Adrenal gland (tissue), 12 donors: ENCODE data around the gene STAT5B. TPM values are rescaled to one million over a fixed set of nuclear protein-coding genes. Genes with fewer than 3 reads are reported as not detected.
"Not testable (repeated sequence)": the region's sequence is repeated elsewhere in the genome, so short reads cannot be mapped to it uniquely, and the experiment has no call there.

Experiments used
- DNase-seq, 7 donors: peaks; one replicate each; pipeline ENCODE4 v3.0.0-alpha.2; 2019 to 2020
- H3K27ac ChIP-seq, 5 donors: fragments of 200-600 bp; sonication (generic) in 4 of 5; 1 replicate in 3 of 5; 2 replicates in 2 of 5; pipeline versions ENCODE4 v1.5.1 to v1.8.0; 2016 to 2020; ENCODE audit warnings: mild to moderate bottlenecking in 1 of 5
- H3K27me3 ChIP-seq: fragments of 200-600 bp; 2 replicates; pipeline ENCODE4 v1.8.0; 2021
- H3K36me3 ChIP-seq, 2 donors: fragments of 200-600 bp; replicated peaks in 1 of 2; 1 replicate in 1 of 2; 2 replicates in 1 of 2; pipeline versions ENCODE4 v1.5.1 to v1.8.0; 2018 to 2022
- H3K4me1 ChIP-seq, 2 donors: fragments of 200-600 bp; replicated peaks in 1 of 2; 1 replicate in 1 of 2; 2 replicates in 1 of 2; pipeline versions ENCODE4 v1.5.1 to v1.8.0; 2018 to 2021
- H3K4me3 ChIP-seq, 4 donors: fragments of 200-600 bp; sonication (generic) in 3 of 4; one replicate each; pipeline ENCODE4 v1.5.1; 2016 to 2018
- H3K9me3 ChIP-seq, 3 donors: fragments of 200-600 bp; sonication (generic) in 1 of 3; replicated peaks in 1 of 3; 1 replicate in 2 of 3; 2 replicates in 1 of 3; pipeline versions ENCODE4 v1.5.1 to v1.8.0; 2016 to 2021
- CTCF ChIP-seq, 6 experiments: fragments of 450-650 bp in 4 of 6; fragments of 200-600 bp in 2 of 6; sonication (generic) in 1 of 6; IDR thresholded peaks; 1 replicate in 5 of 6; 2 replicates in 1 of 6; pipeline versions ENCODE4 v1.5.1 to v1.8.0; 2016 to 2021; ENCODE audit warnings: antibody characterized with exemption in 6 of 6, mild to moderate bottlenecking in 2 of 6, moderate library complexity in 1 of 6
- POLR2A ChIP-seq, 2 donors: fragments of 450-650 bp; IDR thresholded peaks; one replicate each; pipeline ENCODE4 v1.6.1; 2017; ENCODE audit warnings: antibody characterized with exemption in 2 of 2, mild to moderate bottlenecking in 2 of 2, moderate library complexity in 1 of 2
- WGBS, 4 donors: extraction: QIAGEN DNeasy Blood & Tissue Kit in 2 of 4; methylation state at CpG; one replicate each; pipeline versions ENCODE4 v1.1.5 to v1.1.7; 2013 to 2017; 5-methylcytosine and 5-hydroxymethylcytosine counted together
- intact Hi-C, 2 donors: fragments of 100-400 bp; cut with DNase I; formaldehyde crosslinking; loops; one replicate each; pipeline versions ENCODE4 v1.14.1 to v1.15.0; 2022 to 2023
- polyA plus RNA-seq, 3 donors: library from polyadenylated mRNA; stranded (reverse); fragments of 200-250 nt in 2 of 3; fragments of 350-450 nt in 1 of 3; fragmentation: Illumina TruSeq in 1 of 3; extraction: RNeasy Lipid Tissue Mini Kit (QIAGEN cat#74804) in 1 of 3; gene quantifications; one replicate each; pipeline ENCODE4 v1.2.3, GENCODE V29; 2013 to 2014
- total RNA-seq, 9 donors: library from RNA; depleted of rRNA in 4 of 9; stranded (reverse); fragments of >200 nt in 4 of 9; fragments of 120-200 nt in 1 of 9; fragmentation: NEBNext Ultra II Directional in 1 of 9; extraction: Animal tissue kit (Norgen Biotek cat#: 25700) in 1 of 9; gene quantifications; one replicate each; pipeline versions ENCODE4 v1.1.0 to v1.2.4, GENCODE V29; 2013 to 2023
- donor health status: healthy with polysubstance abuse.
- donor health status: Bipolar disorder and iron deficiency.
- donor health status: DM: yes; HTN: yes; CAD: no.
- donor health status: DM: no; HTN: no; CAD: no.
- donor health status: DM: no; HTN: no; CAD: no.
- donor health status: DM: yes; HTN: yes; CAD: no.

STAT5B gene
- total and polyA plus RNA-seq, 12 donors = 30.3 to 128 (median 101) TPM

DNA sequence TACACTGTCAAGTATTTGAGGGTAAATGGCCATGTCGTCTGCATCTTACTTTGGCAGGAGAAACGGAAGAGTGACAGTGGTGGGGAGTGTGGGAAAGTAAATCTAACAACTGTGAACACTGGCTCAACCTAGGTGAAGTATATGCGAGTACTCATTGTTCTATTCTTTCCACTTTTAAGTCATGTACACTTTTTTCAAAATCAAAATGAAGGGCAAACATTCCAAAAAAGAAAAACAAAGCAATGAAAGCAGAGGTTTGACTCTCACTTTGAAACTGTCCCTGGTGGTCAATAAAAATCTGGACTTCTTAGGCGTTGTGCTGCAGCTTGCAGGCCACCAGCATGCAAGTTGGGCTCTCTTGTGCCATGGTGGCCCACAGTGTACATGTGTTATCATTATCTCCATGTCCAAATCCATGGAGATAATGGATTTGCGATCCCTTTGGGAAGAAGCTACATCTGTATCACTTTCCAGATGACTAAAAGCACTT lies 32.7 kb downstream of the STAT5B start:
- DNase-seq = no peak
- H3K9me3 ChIP-seq = no peaks in the 10 kb centered on the region
- WGBS, 4 donors = 69 to 83% (median 74%) methylated on average over 5 of the region's 5 CpGs
- no peaks in the 10 kb centered on the region for H3K27me3 ChIP-seq
- peak overlapping the region in 3 of 5 donors; percentile 28 to 53 (median 35) for H3K27ac ChIP-seq
- intact Hi-C loops = no loop called here
- H3K4me3 ChIP-seq = no peak overlapping the region
- H3K4me1 ChIP-seq = peaks cover 23 to 66% of the 10 kb centered on the region in 2 donors
- H3K36me3 ChIP-seq = no peaks in the 10 kb centered on the region
- TF ChIP-seq POLR2A (IDR thresholded peaks at IDR 0.05) = no peak
- TF ChIP-seq CTCF (IDR thresholded peaks at IDR 0.05) = no peak

GRCh38 chr17:42241871-42242270 lies 34.3 kb downstream of the STAT5B start:
- no peak for TF ChIP-seq POLR2A (IDR thresholded peaks at IDR 0.05)
- no peak for TF ChIP-seq CTCF (IDR thresholded peaks at IDR 0.05)
- intact Hi-C loops = no loop called here

GRCh38 chr17:42240863-42241262 lies 35.3 kb downstream of the STAT5B start:
- H3K9me3 ChIP-seq, H3K36me3 ChIP-seq, H3K4me3 ChIP-seq, intact Hi-C loops, H3K27me3 ChIP-seq: not testable (repeated sequence)
- peak in 3 of 7 donors; percentile 40 to 52 (median 50) for DNase-seq
- peaks cover 5 to 39% of the 10 kb centered on the region in 2 donors for H3K4me1 ChIP-seq
- WGBS, 4 donors = 70 to 71% (median 70%) methylated on average over 4 of the region's 4 CpGs
- peak overlapping the region in 2 of 5 donors; percentile 20 to 52 for H3K27ac ChIP-seq

More at GRCh38 chr17:42241871-42242270, 34.3 kb downstream of the STAT5B start:
- Histone ChIP-seq H3K4me3 (no peak overlapping the region), H3K27ac (peak overlapping the region in 2 of 5 donors; percentile 11 to 20), H3K36me3 (no peaks in the 10 kb centered on the region), H3K27me3 (no peaks in the 10 kb centered on the region), H3K9me3 (no peaks in the 10 kb centered on the region), H3K4me1 (peaks cover 8 to 49% of the 10 kb centered on the region in 2 donors)
- no peak for DNase-seq
- WGBS, 4 donors = 84 to 93% (median 89%) methylated on average over 1 of the region's 1 CpG

- Histone ChIP-seq H3K4me3 (no peak overlapping the region), H3K9me3 (no peaks in the 10 kb centered on the region), H3K27me3 (no peaks in the 10 kb centered on the region), H3K4me1 (peaks cover 5 to 38% of the 10 kb centered on the region in 2 donors), H3K27ac (peak overlapping the region in 3 of 5 donors; percentile 20 to 52 (median 38)), H3K36me3 (no peaks in the 10 kb centered on the region)
- intact Hi-C loops = no loop called here
- DNase-seq = no peak
- TF ChIP-seq CTCF (IDR thresholded peaks at IDR 0.05) = no peak
- TF ChIP-seq POLR2A (IDR thresholded peaks at IDR 0.05) = no peak
- WGBS, 4 donors = 62 to 75% (median 67%) methylated on average over 5 of the region's 5 CpGs
These were observed 36.0 kb downstream of the STAT5B start for GRCh38 chr17:42240201-42240600.

DNA sequence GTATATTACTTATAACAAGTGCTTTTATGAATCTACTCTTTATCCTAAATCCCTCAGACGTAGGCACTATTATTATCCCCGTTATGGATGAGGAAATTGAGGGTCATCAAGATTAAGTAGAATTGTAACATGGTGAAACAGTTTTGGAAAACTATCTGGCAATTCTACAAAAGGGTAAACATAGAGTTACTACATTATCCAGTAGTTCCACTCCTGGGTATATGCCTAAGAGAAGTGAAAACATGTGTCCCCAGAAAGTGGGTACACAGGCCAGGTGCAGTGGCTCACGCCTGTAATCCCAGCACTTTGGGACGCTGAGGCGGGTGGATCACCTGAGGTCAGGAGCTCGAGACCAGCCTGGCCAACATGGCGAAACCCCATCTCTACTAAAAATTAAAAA lies 36.6 kb downstream of the STAT5B start:
- DNase-seq, H3K27me3 ChIP-seq, H3K36me3 ChIP-seq, intact Hi-C loops, H3K4me3 ChIP-seq, H3K9me3 ChIP-seq: not testable (repeated sequence)
- Histone ChIP-seq H3K4me1 (peaks cover 6 to 36% of the 10 kb centered on the region in 2 donors), H3K27ac (peak overlapping the region in 1 of 5 donors; percentile 52)
- WGBS, 4 donors = 83 to 86% (median 84%) methylated on average over 7 of the region's 7 CpGs
